HG03175 (cell line): ENCODE results near the gene ACTR2.

Source experiments
- ATAC-seq: cut with Tn5 transposase; IDR thresholded peaks from one replicate; pipeline ENCODE4 v1.9.1; 2021; ENCODE audit warnings: mild to moderate bottlenecking, moderate library complexity; ENCODE audit not compliant: unreplicated experiment

The ACTR2 gene

GRCh38 chr2:65277791-65278483, 50.3 kb downstream of the ACTR2 start:
- no peak for ATAC-seq

- no peak for ATAC-seq
These were observed 50.9 kb downstream of the ACTR2 start for GRCh38 chr2:65278531-65278981.

GRCh38 chr2:65279756-65280155, 52.1 kb downstream of the ACTR2 start:
- no peak for ATAC-seq

- no peak for ATAC-seq
These were observed 54.2 kb downstream of the ACTR2 start for GRCh38 chr2:65281627-65282351.

GRCh38 chr2:65282477-65283053, 54.9 kb downstream of the ACTR2 start:
- no peak for ATAC-seq

- ATAC-seq: no peak
These were observed 59.7 kb downstream of the ACTR2 start for GRCh38 chr2:65287364-65287763.

GRCh38 chr2:65291216-65292105, 63.8 kb downstream of the ACTR2 start:
- ATAC-seq: no peak

GRCh38 chr2:65292106-65292400, 64.4 kb downstream of the ACTR2 start:
- no peak for ATAC-seq

- no peak for ATAC-seq
These were observed 64.9 kb downstream of the ACTR2 start for GRCh38 chr2:65292461-65293011.

GRCh38 chr2:65293376-65293775, 65.7 kb downstream of the ACTR2 start:
- no peak for ATAC-seq

GRCh38 chr2:65294136-65294535, 66.5 kb downstream of the ACTR2 start:
- ATAC-seq: no peak

GRCh38 chr2:65294701-65295100, 67.1 kb downstream of the ACTR2 start:
- ATAC-seq: no peak

GRCh38 chr2:65296971-65297370, 69.3 kb downstream of the ACTR2 start:
- ATAC-seq: no peak

GRCh38 chr2:65297544-65297943, 69.9 kb downstream of the ACTR2 start:
- ATAC-seq: no peak

- ATAC-seq: no peak
These were observed 70.5 kb downstream of the ACTR2 start for GRCh38 chr2:65298089-65298488.

- ATAC-seq: no peak
These were observed 71.6 kb downstream of the ACTR2 start for GRCh38 chr2:65299246-65299645.

- ATAC-seq: no peak
These were observed 72.6 kb downstream of the ACTR2 start for GRCh38 chr2:65300134-65300760.

GRCh38 chr2:65300761-65301711, 73.4 kb downstream of the ACTR2 start:
- ATAC-seq: peak; percentile 87

GRCh38 chr2:65305934-65306333, 78.3 kb downstream of the ACTR2 start:
- no peak for ATAC-seq
